ENCODE data around the gene FAM193A. TPM values are rescaled to one million over a fixed set of nuclear protein-coding genes. Genes with fewer than 3 reads are reported as not detected.

FAM193A gene
- total and polyA plus RNA-seq, 5 donors from 2014 or later = 0.71 to 44.3 (median 1.6) TPM

GRCh38 chr4:2593003-2593402, 56.6 kb downstream of the FAM193A start:
- H3K27ac Mint-ChIP-seq = peak overlapping the region; percentile 45 to 82 (median 79)
- H3K4me1 Mint-ChIP-seq = peaks cover 30 to 89% (median 69%) of the 10 kb centered on the region in 4 donors
- Histone ChIP-seq H3K27me3 (ENCODE audit: control insufficient read depth, insufficient read depth, low read length) (no peaks in the 10 kb centered on the region), H3K4me3 (ENCODE audit: low read depth, low read length) (no peak overlapping the region), H3K4me1 (ENCODE audit: control insufficient read depth, insufficient read depth, low read length, poor library complexity, severe bottlenecking) (peaks cover 29% of the 10 kb centered on the region), H3K36me3 (ENCODE audit: control insufficient read depth, insufficient read depth, low read length) (peaks cover 17% of the 10 kb centered on the region), H3K9me3 (ENCODE audit: control insufficient read depth in 2 of 2, low read length in 2 of 2) (no peaks in the 10 kb centered on the region), H3K27ac (ENCODE audit: insufficient read depth, low read length, poor library complexity, severe bottlenecking) (no peak overlapping the region)
- H3K9me3 Mint-ChIP-seq = no peaks in the 10 kb centered on the region
- ATAC-seq (ENCODE audit: low read depth in 2 of 2) (no peak), DNase-seq (no peak)
- peak overlapping the region in 1 of 4 donors; percentile 35 for H3K4me3 Mint-ChIP-seq
- no peaks in the 10 kb centered on the region for H3K27me3 Mint-ChIP-seq
- peaks cover 16% of the 10 kb centered on the region for H3K36me3 Mint-ChIP-seq

- H3K27ac Mint-ChIP-seq = peak overlapping the region; percentile 16 to 86 (median 77)
These were observed 59.0 kb downstream of the FAM193A start for GRCh38 chr4:2595436-2595835.

GRCh38 chr4:2595952-2596552, 59.6 kb downstream of the FAM193A start:
- peaks cover 21% of the 10 kb centered on the region for H3K36me3 ChIP-seq (ENCODE audit: control insufficient read depth, insufficient read depth, low read length)
- no peaks in the 10 kb centered on the region for H3K9me3 ChIP-seq (ENCODE audit: control insufficient read depth in 2 of 2, low read length in 2 of 2)
- Mint-ChIP-seq H3K27ac (peak overlapping the region in 1 of 3 donors; percentile 6), H3K36me3 (peaks cover 28% of the 10 kb centered on the region), H3K9me3 (no peaks in the 10 kb centered on the region), H3K27me3 (no peaks in the 10 kb centered on the region), H3K4me1 (peaks cover 32 to 94% (median 72%) of the 10 kb centered on the region in 4 donors), H3K4me3 (no peak overlapping the region)
- no peaks in the 10 kb centered on the region for H3K27me3 ChIP-seq (ENCODE audit: control insufficient read depth, insufficient read depth, low read length)
- no peak overlapping the region for H3K27ac ChIP-seq (ENCODE audit: insufficient read depth, low read length, poor library complexity, severe bottlenecking)
- peaks cover 26% of the 10 kb centered on the region for H3K4me1 ChIP-seq (ENCODE audit: control insufficient read depth, insufficient read depth, low read length, poor library complexity, severe bottlenecking)
- DNase-seq = no peak
- no peak for ATAC-seq (ENCODE audit: low read depth in 2 of 2)
- H3K4me3 ChIP-seq (ENCODE audit: low read depth, low read length) = no peak overlapping the region

More at GRCh38 chr4:2595436-2595835, 59.0 kb downstream of the FAM193A start:
- Mint-ChIP-seq H3K4me1 (peaks cover 38 to 95% (median 74%) of the 10 kb centered on the region in 4 donors), H3K9me3 (no peaks in the 10 kb centered on the region), H3K36me3 (peaks cover 23% of the 10 kb centered on the region), H3K4me3 (peak overlapping the region in 1 of 4 donors; percentile 29), H3K27me3 (no peaks in the 10 kb centered on the region)
- no peak overlapping the region for H3K27ac ChIP-seq (ENCODE audit: insufficient read depth, low read length, poor library complexity, severe bottlenecking)
- no peaks in the 10 kb centered on the region for H3K27me3 ChIP-seq (ENCODE audit: control insufficient read depth, insufficient read depth, low read length)
- DNase-seq (no peak), ATAC-seq (ENCODE audit: low read depth in 2 of 2) (no peak)
- peaks cover 21% of the 10 kb centered on the region for H3K36me3 ChIP-seq (ENCODE audit: control insufficient read depth, insufficient read depth, low read length)
- H3K4me3 ChIP-seq (ENCODE audit: low read depth, low read length) = no peak overlapping the region
- peaks cover 31% of the 10 kb centered on the region for H3K4me1 ChIP-seq (ENCODE audit: control insufficient read depth, insufficient read depth, low read length, poor library complexity, severe bottlenecking)
- no peaks in the 10 kb centered on the region for H3K9me3 ChIP-seq (ENCODE audit: control insufficient read depth in 2 of 2, low read length in 2 of 2)

- Mint-ChIP-seq H3K27ac (peak overlapping the region in 1 of 3 donors; percentile 74), H3K36me3 (peaks cover 28% of the 10 kb centered on the region), H3K9me3 (no peaks in the 10 kb centered on the region), H3K27me3 (no peaks in the 10 kb centered on the region), H3K4me1 (peaks cover 29 to 88% (median 67%) of the 10 kb centered on the region in 4 donors), H3K4me3 (peak overlapping the region in 2 of 4 donors; percentile 9 to 62)
- Histone ChIP-seq H3K27me3 (ENCODE audit: control insufficient read depth, insufficient read depth, low read length) (no peaks in the 10 kb centered on the region), H3K36me3 (ENCODE audit: control insufficient read depth, insufficient read depth, low read length) (peaks cover 21% of the 10 kb centered on the region), H3K4me1 (ENCODE audit: control insufficient read depth, insufficient read depth, low read length, poor library complexity, severe bottlenecking) (peaks cover 22% of the 10 kb centered on the region), H3K27ac (ENCODE audit: insufficient read depth, low read length, poor library complexity, severe bottlenecking) (no peak overlapping the region), H3K4me3 (ENCODE audit: low read depth, low read length) (no peak overlapping the region), H3K9me3 (ENCODE audit: control insufficient read depth in 2 of 2, low read length in 2 of 2) (no peaks in the 10 kb centered on the region)
- DNase-seq (no peak), ATAC-seq (ENCODE audit: low read depth in 2 of 2) (no peak)
These were observed 60.2 kb downstream of the FAM193A start for GRCh38 chr4:2596611-2597010.

GRCh38 chr4:2598511-2599303, 62.3 kb downstream of the FAM193A start:
- Histone ChIP-seq H3K4me3 (ENCODE audit: low read depth, low read length) (no peak overlapping the region), H3K36me3 (ENCODE audit: control insufficient read depth, insufficient read depth, low read length) (peaks cover 21% of the 10 kb centered on the region), H3K9me3 (ENCODE audit: control insufficient read depth in 2 of 2, low read length in 2 of 2) (no peaks in the 10 kb centered on the region), H3K27ac (ENCODE audit: insufficient read depth, low read length, poor library complexity, severe bottlenecking) (no peak overlapping the region), H3K27me3 (ENCODE audit: control insufficient read depth, insufficient read depth, low read length) (no peaks in the 10 kb centered on the region), H3K4me1 (ENCODE audit: control insufficient read depth, insufficient read depth, low read length, poor library complexity, severe bottlenecking) (peaks cover 17% of the 10 kb centered on the region)
- H3K4me1 Mint-ChIP-seq = peaks cover 29 to 71% (median 51%) of the 10 kb centered on the region in 4 donors
- no peaks in the 10 kb centered on the region for H3K9me3 Mint-ChIP-seq
- peak; percentile 80 to 82 for ATAC-seq (ENCODE audit: low read depth in 2 of 2)
- DNase-seq = peak in 1 of 3 donors; percentile 31
- peak overlapping the region; percentile 78 to 96 (median 88) for H3K27ac Mint-ChIP-seq
- no peaks in the 10 kb centered on the region for H3K27me3 Mint-ChIP-seq
- peak overlapping the region; percentile 48 to 66 (median 61) for H3K4me3 Mint-ChIP-seq
- peaks cover 28% of the 10 kb centered on the region for H3K36me3 Mint-ChIP-seq

- peaks cover 21% of the 10 kb centered on the region for H3K36me3 ChIP-seq (ENCODE audit: control insufficient read depth, insufficient read depth, low read length)
- Mint-ChIP-seq H3K4me3 (no peak overlapping the region), H3K4me1 (peaks cover 33 to 68% (median 49%) of the 10 kb centered on the region in 4 donors), H3K27me3 (no peaks in the 10 kb centered on the region), H3K9me3 (no peaks in the 10 kb centered on the region), H3K36me3 (peaks cover 31% of the 10 kb centered on the region), H3K27ac (peak overlapping the region; percentile 62 to 88 (median 78))
- DNase-seq (no peak), ATAC-seq (ENCODE audit: low read depth in 2 of 2) (no peak)
- no peak overlapping the region for H3K27ac ChIP-seq (ENCODE audit: insufficient read depth, low read length, poor library complexity, severe bottlenecking)
- H3K4me1 ChIP-seq (ENCODE audit: control insufficient read depth, insufficient read depth, low read length, poor library complexity, severe bottlenecking) = peaks cover 17% of the 10 kb centered on the region
- H3K27me3 ChIP-seq (ENCODE audit: control insufficient read depth, insufficient read depth, low read length) = no peaks in the 10 kb centered on the region
- H3K4me3 ChIP-seq (ENCODE audit: low read depth, low read length) = no peak overlapping the region
- H3K9me3 ChIP-seq (ENCODE audit: control insufficient read depth in 2 of 2, low read length in 2 of 2) = no peaks in the 10 kb centered on the region
These were observed 62.8 kb downstream of the FAM193A start for GRCh38 chr4:2599304-2599654.

- no peaks in the 10 kb centered on the region for H3K27me3 ChIP-seq (ENCODE audit: control insufficient read depth, insufficient read depth, low read length)
- Mint-ChIP-seq H3K4me3 (peak overlapping the region in 1 of 4 donors; percentile 15), H3K27ac (peak overlapping the region in 2 of 3 donors; percentile 84 to 96), H3K36me3 (peaks cover 33% of the 10 kb centered on the region), H3K27me3 (no peaks in the 10 kb centered on the region), H3K9me3 (no peaks in the 10 kb centered on the region), H3K4me1 (peaks cover 36 to 66% (median 50%) of the 10 kb centered on the region in 4 donors)
- H3K9me3 ChIP-seq (ENCODE audit: control insufficient read depth in 2 of 2, low read length in 2 of 2) = no peaks in the 10 kb centered on the region
- H3K4me3 ChIP-seq (ENCODE audit: low read depth, low read length) = no peak overlapping the region
- no peak overlapping the region for H3K27ac ChIP-seq (ENCODE audit: insufficient read depth, low read length, poor library complexity, severe bottlenecking)
- no peak for ATAC-seq (ENCODE audit: low read depth in 2 of 2)
- peaks cover 10% of the 10 kb centered on the region for H3K4me1 ChIP-seq (ENCODE audit: control insufficient read depth, insufficient read depth, low read length, poor library complexity, severe bottlenecking)
- no peak for DNase-seq
- peaks cover 20% of the 10 kb centered on the region for H3K36me3 ChIP-seq (ENCODE audit: control insufficient read depth, insufficient read depth, low read length)
These were observed 64.4 kb downstream of the FAM193A start for GRCh38 chr4:2600878-2601277.

All from CD4-positive, CD25-positive, alpha-beta regulatory T cell (primary cell).